ENCODE measurements around the gene BABAM1. TPM values are rescaled to one million over a fixed set of nuclear protein-coding genes. Genes with fewer than 3 reads are reported as not detected.
A peak's percentile ranks its signal among the peaks of the same experiment; 100 is the strongest.
"Not testable (repeated sequence)": the region's sequence is repeated elsewhere in the genome, so short reads cannot be mapped to it uniquely, and the experiment has no call there.

Gene BABAM1
- total RNA-seq, 2 experiments from 2014 or later: 56.2 to 63.5 TPM

GRCh38 chr19:17266589-17266974 lies 661 bp upstream of the BABAM1 start:
- intact Hi-C loops (cut with DNase I, micrococcal nuclease): loop anchor here (5.0 to 10.0 kb wide), 3 partner anchors 39 to 201 kb away; partner anchors contain the start of gene OCEL1 (in 1 of the 2)
- Histone ChIP-seq H3K4me1 (ENCODE audit: insufficient read depth, low read length) (peaks cover 39% of the 10 kb centered on the region), H3K9me3 (ENCODE audit: control insufficient read depth in 1 of 2, insufficient read depth in 1 of 2, low read length in 2 of 2) (no peaks in the 10 kb centered on the region), H3K27ac (ENCODE audit: low read depth in 1 of 2, low read length in 2 of 2) (peak overlapping the region in 1 of 2 donors; percentile 13), H3K4me3 (ENCODE audit: low read length) (peak overlapping the region; percentile 30), H3K27me3 (ENCODE audit: control insufficient read depth in 1 of 2, insufficient read depth in 2 of 2, low read length in 2 of 2) (no peaks in the 10 kb centered on the region), H3K36me3 (ENCODE audit: insufficient read depth, low read length) (peaks cover 15% of the 10 kb centered on the region)
- no peaks in the 10 kb centered on the region for H3K27me3 Mint-ChIP-seq
- peaks cover 30% of the 10 kb centered on the region for H3K36me3 Mint-ChIP-seq (ENCODE audit: low read depth)
- H3K4me3 Mint-ChIP-seq: peak overlapping the region; percentile 83
- CTCF ChIA-PET: interaction anchor here (1.1 to 1.9 kb wide), 5 partner anchors 16 to 125 kb away, joined by 3 to 8 read pairs (median 5); no protein-coding TSS in a partner anchor
- ATAC-seq (ENCODE audit: poor library complexity) (no peak), DNase-seq (no peak)
- H3K27ac Mint-ChIP-seq: peak overlapping the region; percentile 69
- TF ChIP-seq CTCF (IDR thresholded peaks at IDR 0.05): no peak
- H3K9me3 Mint-ChIP-seq: no peaks in the 10 kb centered on the region
- H3K4me1 Mint-ChIP-seq (ENCODE audit: low read depth): peaks cover 15% of the 10 kb centered on the region
- POLR2A ChIA-PET: interaction anchor here (0.6 to 3.0 kb wide), 20 partner anchors 8 to 1653 kb away, joined by 3 to 24 read pairs (median 4); partner anchors contain the start of genes ANKLE1, COPE, DDA1 and DDX49

- intact Hi-C loops (cut with DNase I, micrococcal nuclease): loop anchor here (5.0 to 10.0 kb wide), 3 partner anchors 41 to 199 kb away; partner anchors contain the start of gene OCEL1 (in 1 of the 2)
Observed at GRCh38 chr19:17268754-17269153, 1.5 kb downstream of the BABAM1 start.

GRCh38 chr19:17274892-17275291 lies 7.6 kb downstream of the BABAM1 start:
- not testable (repeated sequence) for H3K4me1 Mint-ChIP-seq (ENCODE audit: low read depth); H3K4me3 ChIP-seq (ENCODE audit: low read length)

More at GRCh38 chr19:17268754-17269153, 1.5 kb downstream of the BABAM1 start:
- POLR2A ChIA-PET: no interaction called here
- TF ChIP-seq CTCF (IDR thresholded peaks at IDR 0.05): no peak
- Histone ChIP-seq H3K4me3 (ENCODE audit: low read length) (no peak overlapping the region), H3K4me1 (ENCODE audit: insufficient read depth, low read length) (peaks cover 39% of the 10 kb centered on the region), H3K36me3 (ENCODE audit: insufficient read depth, low read length) (peaks cover 24% of the 10 kb centered on the region), H3K27ac (ENCODE audit: low read depth in 1 of 2, low read length in 2 of 2) (no peak overlapping the region), H3K27me3 (ENCODE audit: control insufficient read depth in 1 of 2, insufficient read depth in 2 of 2, low read length in 2 of 2) (no peaks in the 10 kb centered on the region), H3K9me3 (ENCODE audit: control insufficient read depth in 1 of 2, insufficient read depth in 1 of 2, low read length in 2 of 2) (no peaks in the 10 kb centered on the region)
- no peak for DNase-seq
- no peak overlapping the region for H3K27ac Mint-ChIP-seq
- CTCF ChIA-PET: no interaction called here
- H3K36me3 Mint-ChIP-seq (ENCODE audit: low read depth): peaks cover 37% of the 10 kb centered on the region
- peak overlapping the region; percentile 30 for H3K4me3 Mint-ChIP-seq
- H3K4me1 Mint-ChIP-seq (ENCODE audit: low read depth): peaks cover 15% of the 10 kb centered on the region
- H3K27me3 Mint-ChIP-seq: no peaks in the 10 kb centered on the region
- H3K9me3 Mint-ChIP-seq: no peaks in the 10 kb centered on the region
- no peak for ATAC-seq (ENCODE audit: poor library complexity)

More at GRCh38 chr19:17274892-17275291, 7.6 kb downstream of the BABAM1 start:
- POLR2A ChIA-PET: interaction anchor here (0.6 kb wide), 1 partner anchor 8 kb away, joined by 3 read pairs; no protein-coding TSS in a partner anchor
- H3K4me1 ChIP-seq (ENCODE audit: insufficient read depth, low read length); DNase-seq; H3K27me3 Mint-ChIP-seq; ATAC-seq (ENCODE audit: poor library complexity); H3K9me3 Mint-ChIP-seq; intact Hi-C loops (cut with DNase I, micrococcal nuclease); H3K27me3 ChIP-seq (ENCODE audit: control insufficient read depth in 1 of 2, insufficient read depth in 2 of 2, low read length in 2 of 2); CTCF ChIA-PET; H3K27ac Mint-ChIP-seq; H3K27ac ChIP-seq (ENCODE audit: low read depth in 1 of 2, low read length in 2 of 2); H3K4me3 Mint-ChIP-seq; H3K9me3 ChIP-seq (ENCODE audit: control insufficient read depth in 1 of 2, insufficient read depth in 1 of 2, low read length in 2 of 2): not testable (repeated sequence)
- H3K36me3 Mint-ChIP-seq (ENCODE audit: low read depth): peaks cover 54% of the 10 kb centered on the region
- peaks cover 64% of the 10 kb centered on the region for H3K36me3 ChIP-seq (ENCODE audit: insufficient read depth, low read length)

All from CD4-positive, alpha-beta T cell (primary cell).